Measurements from ENCODE around the gene NME4.

NME4 gene

GRCh38 chr16:424033-424622 is 27.1 kb downstream of the NME4 start:
- no peak for TF ChIP-seq CTCF (IDR thresholded peaks at IDR 0.05; ENCODE audit: low read depth, low read length)
- peak overlapping the region; percentile 81 for H3K4me3 ChIP-seq (ENCODE audit: low read depth, low read length)

GRCh38 chr16:424623-425081 is 27.7 kb downstream of the NME4 start:
- TF ChIP-seq CTCF (IDR thresholded peaks at IDR 0.05; ENCODE audit: low read depth, low read length): no peak
- peak overlapping the region; percentile 81 for H3K4me3 ChIP-seq (ENCODE audit: low read depth, low read length)

GRCh38 chr16:425082-425718 is 28.2 kb downstream of the NME4 start, which contains the start of gene RAB11FIP3:
TSS of gene RAB11FIP3 (plus strand) at chr16:425649. CDS start at chr16:426007, 358 bp downstream.
- TF ChIP-seq CTCF (IDR thresholded peaks at IDR 0.05; ENCODE audit: low read depth, low read length): no peak
- H3K4me3 ChIP-seq (ENCODE audit: low read depth, low read length): peak within 1 kb of the TSS; percentile 81

GRCh38 chr16:425740-426114 is 28.7 kb downstream of the NME4 start:
- TF ChIP-seq CTCF (IDR thresholded peaks at IDR 0.05; ENCODE audit: low read depth, low read length): no peak
- H3K4me3 ChIP-seq (ENCODE audit: low read depth, low read length): peak overlapping the region; percentile 81

- H3K4me3 ChIP-seq (ENCODE audit: low read depth, low read length): peak overlapping the region; percentile 81
- no peak for TF ChIP-seq CTCF (IDR thresholded peaks at IDR 0.05; ENCODE audit: low read depth, low read length)
These were observed 29.3 kb downstream of the NME4 start for GRCh38 chr16:426115-426905.

- TF ChIP-seq CTCF (IDR thresholded peaks at IDR 0.05; ENCODE audit: low read depth, low read length): no peak
- peak overlapping the region; percentile 81 for H3K4me3 ChIP-seq (ENCODE audit: low read depth, low read length)
These were observed 29.9 kb downstream of the NME4 start for GRCh38 chr16:426906-427249.

- peak overlapping the region; percentile 81 for H3K4me3 ChIP-seq (ENCODE audit: low read depth, low read length)
- TF ChIP-seq CTCF (IDR thresholded peaks at IDR 0.05; ENCODE audit: low read depth, low read length): no peak
These were observed 30.3 kb downstream of the NME4 start for GRCh38 chr16:427250-427649.

Data from WI38 (cell line).